Lower leg skin (tissue), 4 donors: ENCODE measurements around the gene C1orf226. TPM values are rescaled to one million over a fixed set of nuclear protein-coding genes. Genes with fewer than 3 reads are reported as not detected.
"Not testable (repeated sequence)": the region's sequence is repeated elsewhere in the genome, so short reads cannot be mapped to it uniquely, and the experiment has no call there.

ENCODE experiments used
- DNase-seq, 2 donors: peaks; one replicate each; pipeline ENCODE4 v3.0.0-alpha.2; 2019; ENCODE audit warnings: low spot score in 2 of 2
- H3K4me3 ChIP-seq: fragments of 200-600 bp; sonication (generic); 2 replicates; pipeline ENCODE4 v1.5.1; 2017; ENCODE audit warnings: mild to moderate bottlenecking, low read depth; ENCODE audit not compliant: poor library complexity, severe bottlenecking
- CTCF ChIP-seq, 3 donors: fragments of 450-650 bp; IDR thresholded peaks; one replicate each; pipeline ENCODE4 v1.5.1; 2016; ENCODE audit warnings: antibody characterized with exemption in 3 of 3, mild to moderate bottlenecking in 3 of 3, moderate library complexity in 2 of 3
- POLR2A ChIP-seq, 2 donors: fragments of 450-650 bp; IDR thresholded peaks; one replicate each; pipeline ENCODE4 v1.6.1; 2016 to 2017; ENCODE audit warnings: antibody characterized with exemption in 2 of 2, mild to moderate bottlenecking in 1 of 2, moderate library complexity in 1 of 2
- WGBS, 2 donors: methylation state at CpG; one replicate each; pipeline ENCODE4 v1.1.5; 2018; 5-methylcytosine and 5-hydroxymethylcytosine counted together
- intact Hi-C: fragments of 100-400 bp; cut with DNase I; formaldehyde crosslinking; loops from one replicate; pipeline ENCODE4 v1.15.0; 2023; ENCODE audit warnings: low total_unique reads
- total RNA-seq, 4 donors: library from RNA; depleted of rRNA; stranded (reverse); fragments of >200 nt; gene quantifications; one replicate each; pipeline ENCODE4 v1.1.0, GENCODE V29; 2016

C1orf226 gene
- total RNA-seq, 4 donors from 2014 or later: 3.7 to 14.4 (median 9.6) TPM

DNA sequence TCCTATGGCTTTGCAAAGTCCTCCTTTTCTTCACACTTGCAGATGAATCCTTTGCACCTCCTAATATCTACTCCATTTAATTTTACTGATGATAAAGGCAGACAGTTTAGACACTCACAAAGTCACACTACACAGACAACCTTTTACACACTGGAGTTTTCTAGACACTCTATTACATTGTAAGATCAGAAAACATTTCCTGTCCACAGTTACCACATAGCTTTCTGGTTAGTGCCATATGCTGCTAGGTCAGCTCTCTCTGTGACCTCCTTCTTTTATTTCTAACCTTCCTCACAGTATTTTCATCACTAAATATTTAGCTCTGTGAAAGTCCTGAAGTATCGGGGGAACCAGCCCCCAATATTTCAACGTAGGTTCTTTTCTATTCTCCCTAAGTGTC is 25.3 kb downstream of the C1orf226 start:
- TF ChIP-seq CTCF (IDR thresholded peaks at IDR 0.05) (no peak), POLR2A (IDR thresholded peaks at IDR 0.05) (no peak)
- DNase-seq: no peak
- 86 to 89% methylated on average over 2 of the region's 2 CpGs for WGBS, 2 donors
- H3K4me3 ChIP-seq: no peak overlapping the region
- intact Hi-C loops: no loop called here

GRCh38 chr1:162407539-162407938 is 26.0 kb downstream of the C1orf226 start:
- intact Hi-C loops: no loop called here
- no peak overlapping the region for H3K4me3 ChIP-seq
- DNase-seq: no peak
- TF ChIP-seq CTCF (IDR thresholded peaks at IDR 0.05): no peak
- no peak for TF ChIP-seq POLR2A (IDR thresholded peaks at IDR 0.05)
- WGBS, 2 donors: 95 to 100% methylated on average over 1 of the region's 1 CpG

- TF ChIP-seq CTCF (IDR thresholded peaks at IDR 0.05) (no peak), POLR2A (IDR thresholded peaks at IDR 0.05) (no peak)
- DNase-seq: no peak
- 71 to 85% methylated on average over 3 of the region's 3 CpGs for WGBS, 2 donors
- H3K4me3 ChIP-seq: no peak within 1 kb of the TSS
- intact Hi-C loops: no loop called here
Observed at GRCh38 chr1:162412002-162412401, 30.5 kb downstream of the C1orf226 start, which contains the start of gene SH2D1B. SH2D1B (minus strand) TSS chr1:162412136; CDS start chr1:162412016, 120 bp downstream.

GRCh38 chr1:162416215-162416614 is 34.7 kb downstream of the C1orf226 start:
- intact Hi-C loops: no loop called here
- no peak overlapping the region for H3K4me3 ChIP-seq
- no peak for DNase-seq
- TF ChIP-seq CTCF (IDR thresholded peaks at IDR 0.05) (no peak), POLR2A (IDR thresholded peaks at IDR 0.05) (no peak)

DNA sequence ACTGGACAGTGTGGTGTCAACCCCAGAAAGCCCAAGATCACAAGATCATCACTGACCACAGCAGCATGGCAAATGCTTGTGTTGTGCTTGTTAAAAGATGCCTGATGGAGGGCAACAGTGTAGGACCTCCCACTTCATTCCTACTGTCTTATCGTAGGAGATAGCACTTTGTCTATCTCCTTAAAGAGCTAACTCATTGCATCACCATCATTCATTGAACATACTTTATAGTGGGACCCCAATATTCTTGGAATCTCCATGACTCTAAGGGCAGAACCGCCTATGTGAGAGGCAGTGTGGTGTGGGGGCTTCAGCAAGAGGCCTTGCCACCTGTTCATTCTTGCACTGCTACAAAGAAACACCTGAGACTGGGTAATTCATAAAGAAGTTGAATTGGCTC is 35.4 kb downstream of the C1orf226 start:
- intact Hi-C loops: no loop called here
- 86 to 89% methylated on average over 2 of the region's 2 CpGs for WGBS, 2 donors
- TF ChIP-seq POLR2A (IDR thresholded peaks at IDR 0.05) (no peak), CTCF (IDR thresholded peaks at IDR 0.05) (no peak)
- no peak overlapping the region for H3K4me3 ChIP-seq
- no peak for DNase-seq

- intact Hi-C loops: no loop called here
- no peak for DNase-seq
Observed at GRCh38 chr1:162417650-162418049, 36.1 kb downstream of the C1orf226 start.

DNA sequence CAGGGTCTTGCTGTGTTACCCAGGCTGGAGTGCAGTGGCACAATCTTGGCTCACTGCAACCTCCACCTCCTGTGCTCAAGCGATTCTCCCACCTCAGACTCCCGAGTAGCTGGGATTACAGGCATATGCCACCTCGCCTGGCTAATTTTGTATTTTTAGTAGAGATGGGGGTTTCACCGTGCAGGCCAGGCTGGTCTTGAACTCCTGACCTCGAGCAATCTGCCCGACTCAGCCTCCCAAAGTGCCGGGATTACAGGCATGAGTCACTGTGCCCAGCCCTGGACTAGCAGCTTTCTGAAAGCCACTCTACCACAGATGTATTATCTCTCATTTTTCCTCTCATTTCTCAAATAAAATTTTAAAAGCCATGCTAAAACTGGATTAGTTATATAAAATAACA is 37.1 kb downstream of the C1orf226 start:
- H3K4me3 ChIP-seq, DNase-seq, intact Hi-C loops: not testable (repeated sequence)
- 76 to 78% methylated on average over 7 of the region's 7 CpGs for WGBS, 2 donors

More at GRCh38 chr1:162417650-162418049, 36.1 kb downstream of the C1orf226 start:
- TF ChIP-seq CTCF (IDR thresholded peaks at IDR 0.05): no peak
- no peak for TF ChIP-seq POLR2A (IDR thresholded peaks at IDR 0.05)
- 92 to 94% methylated on average over 7 of the region's 7 CpGs for WGBS, 2 donors
- H3K4me3 ChIP-seq: no peak overlapping the region

GRCh38 chr1:162419450-162419931 is 38.0 kb downstream of the C1orf226 start:
- WGBS, 2 donors: 50 to 55% methylated on average over 9 of the region's 9 CpGs
- intact Hi-C loops, H3K4me3 ChIP-seq, DNase-seq: not testable (repeated sequence)
